ENCODE data around the gene DAZAP1.
A peak's percentile ranks its signal among the peaks of the same experiment; 100 is the strongest.

DAZAP1 gene

GRCh38 chr19:1427221-1427920 lies 20.0 kb downstream of the DAZAP1 start:
- peaks cover 48 to 85% of the 10 kb centered on the region in 2 donors for H3K36me3 ChIP-seq (replicated peaks in 1 of 2; ENCODE audit: control insufficient read depth in 2 of 2, insufficient read depth in 2 of 2, low read length in 2 of 2)
- no peak for DNase-seq (ENCODE audit: low spot score)
- WGBS, 2 donors (ENCODE audit: extremely low coverage in 2 of 2, insufficient read length in 2 of 2, insufficient replicate concordance in 1 of 2), result no CpG with 5 or more reads among the region's 27 CpGs

GRCh38 chr19:1428738-1429391 lies 21.5 kb downstream of the DAZAP1 start:
- no peak for DNase-seq (ENCODE audit: low spot score)
- Histone ChIP-seq H2BK120ac (ENCODE audit: low read depth, low read length) (no peak overlapping the region), H3K4me1 (ENCODE audit: control insufficient read depth in 2 of 2, insufficient read depth in 1 of 2, low read depth in 1 of 2, low read length in 2 of 2) (peaks cover 10 to 19% of the 10 kb centered on the region in 2 donors), H3K36me3 (replicated peaks in 1 of 2; ENCODE audit: control insufficient read depth in 2 of 2, insufficient read depth in 2 of 2, low read length in 2 of 2) (peaks cover 51 to 85% of the 10 kb centered on the region in 2 donors), H3K4me3 (ENCODE audit: low read length in 2 of 2) (no peak overlapping the region), H2BK15ac (ENCODE audit: low read length) (no peak overlapping the region), H3K4me2 (ENCODE audit: insufficient read depth, low read length, poor library complexity, severe bottlenecking) (no peak overlapping the region), H3K79me1 (ENCODE audit: low read depth, low read length) (peaks cover 27% of the 10 kb centered on the region), H3K14ac (ENCODE audit: low read length) (no peak overlapping the region), H2AK5ac (ENCODE audit: low read depth, low read length) (peak overlapping the region; percentile 46), H3K23ac (ENCODE audit: low read depth, low read length, poor library complexity) (peak overlapping the region; percentile 73), H4K91ac (ENCODE audit: low read depth, low read length, poor library complexity) (no peak overlapping the region), H3K9ac (ENCODE audit: low read depth, low read length, poor library complexity) (no peak overlapping the region), H3K4ac (ENCODE audit: low read length) (no peak overlapping the region), H4K8ac (ENCODE audit: low read depth, low read length) (no peak overlapping the region), H2BK12ac (ENCODE audit: low read length) (no peak overlapping the region), H2BK5ac (ENCODE audit: low read length) (peak overlapping the region; percentile 24), H3K18ac (ENCODE audit: low read length) (peak overlapping the region; percentile 17), H3K27ac (replicated peaks; ENCODE audit: low read length) (no peak overlapping the region), H3K27me3 (ENCODE audit: control insufficient read depth in 3 of 3, insufficient read depth in 3 of 3, low read depth in 1 of 3, low read length in 3 of 3) (no peaks in the 10 kb centered on the region), H2AFZ (ENCODE audit: low read length) (no peak overlapping the region), H3K9me3 (replicated peaks in 1 of 2; ENCODE audit: control insufficient read depth in 2 of 2, insufficient read depth in 1 of 2, low read depth in 1 of 2, low read length in 2 of 2) (no peaks in the 10 kb centered on the region)
- no CpG with 5 or more reads among the region's 41 CpGs for WGBS, 2 donors (ENCODE audit: extremely low coverage in 2 of 2, insufficient read length in 2 of 2, insufficient replicate concordance in 1 of 2)

More at GRCh38 chr19:1427221-1427920, 20.0 kb downstream of the DAZAP1 start:
- peaks cover 29% of the 10 kb centered on the region for H3K79me1 ChIP-seq (ENCODE audit: low read depth, low read length)
- no peak overlapping the region for H3K27ac ChIP-seq (replicated peaks; ENCODE audit: low read length)
- H3K4ac ChIP-seq (ENCODE audit: low read length), result no peak overlapping the region
- H2BK15ac ChIP-seq (ENCODE audit: low read length), result no peak overlapping the region
- H3K27me3 ChIP-seq (ENCODE audit: control insufficient read depth in 3 of 3, insufficient read depth in 3 of 3, low read depth in 1 of 3, low read length in 3 of 3), result no peaks in the 10 kb centered on the region
- no peak overlapping the region for H3K4me2 ChIP-seq (ENCODE audit: insufficient read depth, low read length, poor library complexity, severe bottlenecking)
- H2AK5ac ChIP-seq (ENCODE audit: low read depth, low read length), result no peak overlapping the region
- no peak overlapping the region for H2BK5ac ChIP-seq (ENCODE audit: low read length)
- no peak overlapping the region for H3K14ac ChIP-seq (ENCODE audit: low read length)
- H3K4me1 ChIP-seq (ENCODE audit: control insufficient read depth in 2 of 2, insufficient read depth in 1 of 2, low read depth in 1 of 2, low read length in 2 of 2), result peaks cover 12 to 25% of the 10 kb centered on the region in 2 donors
- H3K9ac ChIP-seq (ENCODE audit: low read depth, low read length, poor library complexity), result no peak overlapping the region
- H3K23ac ChIP-seq (ENCODE audit: low read depth, low read length, poor library complexity), result no peak overlapping the region
- no peak overlapping the region for H2AFZ ChIP-seq (ENCODE audit: low read length)
- no peaks in the 10 kb centered on the region for H3K9me3 ChIP-seq (replicated peaks in 1 of 2; ENCODE audit: control insufficient read depth in 2 of 2, insufficient read depth in 1 of 2, low read depth in 1 of 2, low read length in 2 of 2)
- H2BK120ac ChIP-seq (ENCODE audit: low read depth, low read length), result no peak overlapping the region
- H3K18ac ChIP-seq (ENCODE audit: low read length), result no peak overlapping the region
- H3K4me3 ChIP-seq (ENCODE audit: low read length in 2 of 2), result no peak overlapping the region
- no peak overlapping the region for H4K91ac ChIP-seq (ENCODE audit: low read depth, low read length, poor library complexity)
- no peak overlapping the region for H2BK12ac ChIP-seq (ENCODE audit: low read length)
- no peak overlapping the region for H4K8ac ChIP-seq (ENCODE audit: low read depth, low read length)

DNA sequence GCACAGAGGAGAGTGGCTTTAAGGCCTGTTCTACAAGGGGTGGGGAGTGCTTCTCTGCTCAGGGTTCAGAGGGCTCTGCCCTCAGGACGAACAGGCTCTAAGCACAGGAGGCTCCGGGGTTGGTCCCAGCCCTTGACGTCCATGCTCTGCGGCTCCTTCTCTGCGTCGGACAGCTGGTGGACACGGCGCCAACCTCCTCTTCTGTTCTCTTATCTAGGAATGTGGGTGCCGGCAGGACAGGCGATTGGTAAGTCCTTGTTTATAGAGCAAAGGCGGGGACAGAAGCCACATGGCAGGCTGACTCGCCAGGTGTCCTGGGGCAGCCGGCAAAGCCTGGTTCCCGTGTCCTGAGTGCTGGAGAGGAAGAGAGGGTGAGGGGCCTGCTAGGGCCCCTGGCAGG lies 22.4 kb downstream of the DAZAP1 start:
- Histone ChIP-seq H3K4me1 (ENCODE audit: control insufficient read depth in 2 of 2, insufficient read depth in 1 of 2, low read depth in 1 of 2, low read length in 2 of 2) (peaks cover 5 to 11% of the 10 kb centered on the region in 2 donors), H2BK15ac (ENCODE audit: low read length) (no peak overlapping the region), H2AFZ (ENCODE audit: low read length) (no peak overlapping the region), H3K23ac (ENCODE audit: low read depth, low read length, poor library complexity) (no peak overlapping the region), H3K18ac (ENCODE audit: low read length) (no peak overlapping the region), H3K4me3 (ENCODE audit: low read length in 2 of 2) (no peak overlapping the region), H2AK5ac (ENCODE audit: low read depth, low read length) (no peak overlapping the region), H3K9ac (ENCODE audit: low read depth, low read length, poor library complexity) (no peak overlapping the region), H3K79me1 (ENCODE audit: low read depth, low read length) (peaks cover 21% of the 10 kb centered on the region), H2BK120ac (ENCODE audit: low read depth, low read length) (no peak overlapping the region), H3K27me3 (ENCODE audit: control insufficient read depth in 3 of 3, insufficient read depth in 3 of 3, low read depth in 1 of 3, low read length in 3 of 3) (no peaks in the 10 kb centered on the region), H2BK5ac (ENCODE audit: low read length) (peak overlapping the region; percentile 22), H3K27ac (replicated peaks; ENCODE audit: low read length) (no peak overlapping the region), H3K4ac (ENCODE audit: low read length) (no peak overlapping the region), H3K14ac (ENCODE audit: low read length) (no peak overlapping the region), H3K9me3 (replicated peaks in 1 of 2; ENCODE audit: control insufficient read depth in 2 of 2, insufficient read depth in 1 of 2, low read depth in 1 of 2, low read length in 2 of 2) (no peaks in the 10 kb centered on the region), H2BK12ac (ENCODE audit: low read length) (no peak overlapping the region), H4K91ac (ENCODE audit: low read depth, low read length, poor library complexity) (no peak overlapping the region), H4K8ac (ENCODE audit: low read depth, low read length) (no peak overlapping the region), H3K4me2 (ENCODE audit: insufficient read depth, low read length, poor library complexity, severe bottlenecking) (no peak overlapping the region), H3K36me3 (replicated peaks in 1 of 2; ENCODE audit: control insufficient read depth in 2 of 2, insufficient read depth in 2 of 2, low read length in 2 of 2) (peaks cover 53 to 92% of the 10 kb centered on the region in 2 donors)
- WGBS, 2 donors (ENCODE audit: extremely low coverage in 2 of 2, insufficient read length in 2 of 2, insufficient replicate concordance in 1 of 2), result no CpG with 5 or more reads among the region's 14 CpGs
- no peak for DNase-seq (ENCODE audit: low spot score)

DNA sequence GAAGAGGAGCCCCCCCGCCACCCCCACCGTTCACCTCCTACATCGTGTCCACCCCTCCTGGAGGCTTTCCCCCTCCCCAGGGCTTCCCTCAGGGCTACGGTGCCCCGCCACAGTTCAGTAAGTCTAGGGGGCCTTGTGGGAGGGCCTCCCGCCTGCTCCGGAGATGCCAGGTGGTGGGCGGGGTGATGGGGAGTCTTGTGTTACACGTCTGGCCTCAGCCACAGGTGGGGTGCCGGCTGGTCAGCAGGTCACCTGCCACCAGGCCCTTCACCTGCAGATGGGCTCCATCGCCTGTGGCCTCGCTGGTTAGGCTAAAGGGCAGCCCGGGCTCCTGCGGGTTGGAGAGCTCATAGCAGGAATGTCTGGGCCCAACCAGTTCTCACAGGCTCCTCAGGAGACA lies 22.9 kb downstream of the DAZAP1 start:
- no peak overlapping the region for H2AK5ac ChIP-seq (ENCODE audit: low read depth, low read length)
- no peak overlapping the region for H4K91ac ChIP-seq (ENCODE audit: low read depth, low read length, poor library complexity)
- H2BK12ac ChIP-seq (ENCODE audit: low read length), result no peak overlapping the region
- H3K4me1 ChIP-seq (ENCODE audit: control insufficient read depth in 2 of 2, insufficient read depth in 1 of 2, low read depth in 1 of 2, low read length in 2 of 2), result peaks cover 3 to 6% of the 10 kb centered on the region in 2 donors
- H3K14ac ChIP-seq (ENCODE audit: low read length), result no peak overlapping the region
- no peak overlapping the region for H3K27ac ChIP-seq (replicated peaks; ENCODE audit: low read length)
- H3K4me3 ChIP-seq (ENCODE audit: low read length in 2 of 2), result no peak overlapping the region
- H3K9ac ChIP-seq (ENCODE audit: low read depth, low read length, poor library complexity), result peak overlapping the region; percentile 60
- H3K18ac ChIP-seq (ENCODE audit: low read length), result no peak overlapping the region
- WGBS, 2 donors (ENCODE audit: extremely low coverage in 2 of 2, insufficient read length in 2 of 2, insufficient replicate concordance in 1 of 2), result no CpG with 5 or more reads among the region's 14 CpGs
- no peak overlapping the region for H2BK15ac ChIP-seq (ENCODE audit: low read length)
- H3K23ac ChIP-seq (ENCODE audit: low read depth, low read length, poor library complexity), result no peak overlapping the region
- H3K4me2 ChIP-seq (ENCODE audit: insufficient read depth, low read length, poor library complexity, severe bottlenecking), result no peak overlapping the region
- peaks cover 50 to 92% of the 10 kb centered on the region in 2 donors for H3K36me3 ChIP-seq (replicated peaks in 1 of 2; ENCODE audit: control insufficient read depth in 2 of 2, insufficient read depth in 2 of 2, low read length in 2 of 2)
- H4K8ac ChIP-seq (ENCODE audit: low read depth, low read length), result no peak overlapping the region
- H2BK5ac ChIP-seq (ENCODE audit: low read length), result no peak overlapping the region
- no peak overlapping the region for H2AFZ ChIP-seq (ENCODE audit: low read length)
- no peak overlapping the region for H2BK120ac ChIP-seq (ENCODE audit: low read depth, low read length)
- no peaks in the 10 kb centered on the region for H3K9me3 ChIP-seq (replicated peaks in 1 of 2; ENCODE audit: control insufficient read depth in 2 of 2, insufficient read depth in 1 of 2, low read depth in 1 of 2, low read length in 2 of 2)
- no peaks in the 10 kb centered on the region for H3K27me3 ChIP-seq (ENCODE audit: control insufficient read depth in 3 of 3, insufficient read depth in 3 of 3, low read depth in 1 of 3, low read length in 3 of 3)
- no peak for DNase-seq (ENCODE audit: low spot score)
- H3K4ac ChIP-seq (ENCODE audit: low read length), result no peak overlapping the region
- H3K79me1 ChIP-seq (ENCODE audit: low read depth, low read length), result peaks cover 17% of the 10 kb centered on the region
